SK-N-SH treated with all-trans-retinoic acid at 6 μM for 48 hours (cell line): ENCODE results near the gene KRT39.

Experiments used
- ATAC-seq: fragments of 200-7000 bp; cut with Tn5 transposase; 3 replicates; pipeline ENCODE4 v1.9.1; 2020; ENCODE audit warnings: mild to moderate bottlenecking, moderate library complexity
- ARNTL ChIP-seq: fragments of 450-650 bp; formaldehyde crosslinking; IDR thresholded peaks from 2 replicates; pipeline ENCODE4 v1.5.0; 2020; ENCODE audit warnings: low read depth, mild to moderate bottlenecking, moderate library complexity, borderline replicate concordance
- BACH2 ChIP-seq: fragments of 250-450 bp; sonication (Bioruptor Pico); IDR thresholded peaks from 2 replicates; pipeline ENCODE4 v1.9.0; 2021; ENCODE audit warnings: mild to moderate bottlenecking, borderline replicate concordance
- CREB5 ChIP-seq: fragments of 250-450 bp; sonication (Bioruptor Pico); IDR thresholded peaks from 2 replicates; pipeline ENCODE4 v1.5.1; 2020; ENCODE audit warnings: low read depth, mild to moderate bottlenecking, moderate library complexity
- CSDC2 ChIP-seq: fragments of 250-450 bp; sonication (Bioruptor Pico); IDR thresholded peaks from 2 replicates; pipeline ENCODE4 v1.5.0; 2020; ENCODE audit warnings: mild to moderate bottlenecking, moderate library complexity
- CSRNP3 ChIP-seq: fragments of 250-450 bp; sonication (Bioruptor Pico); IDR thresholded peaks from 2 replicates; pipeline ENCODE4 v1.5.1; 2021; ENCODE audit warnings: mild to moderate bottlenecking, moderate library complexity
- ESRRG ChIP-seq: fragments of 250-450 bp; sonication (Bioruptor Pico); IDR thresholded peaks from 2 replicates; pipeline ENCODE4 v1.6.1; 2021; ENCODE audit warnings: mild to moderate bottlenecking
- GLIS3 ChIP-seq: fragments of 250-450 bp; sonication (Bioruptor Pico); IDR thresholded peaks from 2 replicates; pipeline ENCODE4 v1.5.0; 2020; ENCODE audit warnings: mild to moderate bottlenecking, moderate library complexity
- ISL1 ChIP-seq: fragments of 250-450 bp; sonication (Bioruptor Pico); IDR thresholded peaks from 2 replicates; pipeline ENCODE4 v2.1.2; 2022; ENCODE audit warnings: mild to moderate bottlenecking, moderate library complexity
- OSR1 ChIP-seq: fragments of 250-450 bp; sonication (Bioruptor Pico); IDR thresholded peaks from 2 replicates; pipeline ENCODE4 v1.8.0; 2022; ENCODE audit warnings: moderate library complexity, mild to moderate bottlenecking, inconsistent platforms
- PATZ1 ChIP-seq: fragments of 250-450 bp; sonication (Bioruptor Pico); IDR thresholded peaks from 2 replicates; pipeline ENCODE4 v1.8.0; 2020; ENCODE audit warnings: mild to moderate bottlenecking, moderate library complexity, borderline replicate concordance
- POU6F1 ChIP-seq: fragments of 250-450 bp; sonication (Bioruptor Pico); IDR thresholded peaks from 2 replicates; pipeline ENCODE4 v1.8.0; 2021; ENCODE audit warnings: low read depth, mild to moderate bottlenecking, moderate library complexity, borderline replicate concordance
- PPARA ChIP-seq: fragments of 250-450 bp; sonication (Bioruptor Pico); IDR thresholded peaks from 2 replicates; pipeline ENCODE4 v1.5.0; 2020; ENCODE audit warnings: mild to moderate bottlenecking, borderline replicate concordance
- RARB ChIP-seq: fragments of 250-450 bp; sonication (Bioruptor Pico); IDR thresholded peaks from 2 replicates; pipeline ENCODE4 v1.8.0; 2021; ENCODE audit warnings: mild to moderate bottlenecking, moderate library complexity
- SNAI2 ChIP-seq: fragments of 250-450 bp; sonication (Bioruptor Pico); IDR thresholded peaks from 2 replicates; pipeline ENCODE4 v1.5.0; 2020; ENCODE audit warnings: mild to moderate bottlenecking, moderate library complexity
- TCF4 ChIP-seq: fragments of 250-450 bp; sonication (Bioruptor Pico); IDR thresholded peaks from 2 replicates; pipeline ENCODE4 v1.8.0; 2021; ENCODE audit warnings: mild to moderate bottlenecking, moderate library complexity, borderline replicate concordance
- TSHZ2 ChIP-seq: fragments of 250-450 bp; sonication (Bioruptor Pico); IDR thresholded peaks from 2 replicates; pipeline ENCODE4 v1.5.0; 2020; ENCODE audit warnings: mild to moderate bottlenecking, moderate library complexity
- ZC3H10 ChIP-seq: fragments of 250-450 bp; sonication (Bioruptor Pico); IDR thresholded peaks from 2 replicates; pipeline ENCODE4 v1.5.1; 2021; ENCODE audit warnings: mild to moderate bottlenecking, moderate library complexity
- ZFP3 ChIP-seq: fragments of 250-450 bp; sonication (Bioruptor Pico); IDR thresholded peaks from 2 replicates; pipeline ENCODE4 v1.5.0; 2020; ENCODE audit warnings: mild to moderate bottlenecking, moderate library complexity
- ZFP30 ChIP-seq: fragments of 450-650 bp; formaldehyde crosslinking; IDR thresholded peaks from 2 replicates; pipeline ENCODE4 v1.5.0; 2022; ENCODE audit warnings: mild to moderate bottlenecking, moderate library complexity
- ZNF565 ChIP-seq: fragments of 450-650 bp; formaldehyde crosslinking; conservative IDR thresholded peaks from 2 replicates; pipeline ENCODE4 v1.5.0; 2020; ENCODE audit warnings: low read depth, mild to moderate bottlenecking, moderate library complexity
- ZNF70 ChIP-seq: fragments of 450-650 bp; formaldehyde crosslinking; IDR thresholded peaks from 2 replicates; pipeline ENCODE4 v1.5.0; 2020; ENCODE audit warnings: mild to moderate bottlenecking, moderate library complexity
- ZNF8 ChIP-seq: fragments of 450-650 bp; formaldehyde crosslinking; IDR thresholded peaks from 2 replicates; pipeline ENCODE4 v1.5.0; 2020; ENCODE audit warnings: mild to moderate bottlenecking, moderate library complexity

Gene KRT39

GRCh38 chr17:40937384-40937819, 29.3 kb downstream of the KRT39 start, which contains the start of gene KRT23 (continued):
- TF ChIP-seq POU6F1 (CRISPR knock-in tag): no peak

GRCh38 chr17:40936976-40937375, 29.8 kb downstream of the KRT39 start:
- no peak for TF ChIP-seq GLIS3 (CRISPR knock-in tag)
- TF ChIP-seq POU6F1 (CRISPR knock-in tag): no peak
- no peak for TF ChIP-seq SNAI2
- TF ChIP-seq ARNTL (CRISPR knock-in tag): no peak
- TF ChIP-seq ISL1 (CRISPR knock-in tag): no peak
- TF ChIP-seq TCF4: no peak
- TF ChIP-seq TSHZ2 (CRISPR knock-in tag): no peak
- no peak for TF ChIP-seq ZFP3 (CRISPR knock-in tag)
- TF ChIP-seq RARB (CRISPR knock-in tag): no peak
- TF ChIP-seq ZC3H10 (CRISPR knock-in tag): no peak
- no peak for TF ChIP-seq PATZ1
- TF ChIP-seq ZFP30 (CRISPR knock-in tag): no peak
- TF ChIP-seq ESRRG (CRISPR knock-in tag): no peak
- no peak for ATAC-seq

- no peak for ATAC-seq
- no peak for TF ChIP-seq ZNF70 (CRISPR knock-in tag)
- no peak for TF ChIP-seq POU6F1 (CRISPR knock-in tag)
- TF ChIP-seq CREB5 (CRISPR knock-in tag): no peak
- TF ChIP-seq CSDC2 (CRISPR knock-in tag): no peak
- TF ChIP-seq TCF4: no peak
- no peak for TF ChIP-seq ZNF565 (CRISPR knock-in tag)
- TF ChIP-seq RARB (CRISPR knock-in tag): no peak
- TF ChIP-seq ZFP30 (CRISPR knock-in tag): no peak
- TF ChIP-seq GLIS3 (CRISPR knock-in tag): no peak
- no peak for TF ChIP-seq TSHZ2 (CRISPR knock-in tag)
- no peak for TF ChIP-seq SNAI2
- no peak for TF ChIP-seq CSRNP3 (CRISPR knock-in tag)
- TF ChIP-seq PPARA (CRISPR knock-in tag): no peak
- no peak for TF ChIP-seq OSR1 (CRISPR knock-in tag)
- no peak for TF ChIP-seq BACH2 (CRISPR knock-in tag)
- TF ChIP-seq ZNF8 (CRISPR knock-in tag): no peak
- no peak for TF ChIP-seq ARNTL (CRISPR knock-in tag)
Observed at GRCh38 chr17:40936437-40936971, 30.2 kb downstream of the KRT39 start.
